HEK293 (cell line): ENCODE results near the gene GPR3.

Source experiments
- CTCF ChIA-PET: fragments of 350-600 bp; formaldehyde crosslinking; extraction: SDS; loops from one replicate; lab custom pipeline; 2021; ENCODE audit warnings: antibody characterized with exemption; lab: Yijun Ruan, JAX
- POLR2A ChIA-PET: fragments of 300-600 bp; formaldehyde crosslinking; extraction: SDS; loops from one replicate; lab custom pipeline; 2020; ENCODE audit warnings: antibody characterized with exemption, inconsistent platforms; lab: Yijun Ruan, JAX
- H3K27ac ChIP-seq: fragments of 200-500 bp; sonication (Bioruptor generic); 2 replicates; pipeline ENCODE4 v1.5.1; 2014; ENCODE audit warnings: low read depth, low read length, control low read depth, inconsistent platforms; ENCODE audit errors: extremely low read depth
- H3K36me3 ChIP-seq, 2 experiments: fragments of 200-500 bp in 1 of 2; sonication (Bioruptor generic) in 1 of 2; 1 replicate in 1 of 2; 2 replicates in 1 of 2; pipeline ENCODE4 v1.5.1; 2014 to 2017; ENCODE audit warnings: inconsistent platforms in 2 of 2, low read length in 2 of 2; ENCODE audit not compliant: control insufficient read depth in 2 of 2, insufficient read depth in 1 of 2
- H3K4me1 ChIP-seq: fragments of 200-500 bp; sonication (Bioruptor generic); 2 replicates; pipeline ENCODE4 v1.5.1; 2014; ENCODE audit warnings: mild to moderate bottlenecking, low read length, inconsistent platforms; ENCODE audit not compliant: control insufficient read depth, insufficient read depth
- H3K4me3 ChIP-seq: 2 replicates; pipeline ENCODE4 v1.5.1; 2011; ENCODE audit warnings: low read depth, mild to moderate bottlenecking, control low read depth, low read length, moderate library complexity
- H3K9me3 ChIP-seq: fragments of 200-500 bp; sonication (Bioruptor generic); 2 replicates; pipeline ENCODE4 v1.5.1; 2014; ENCODE audit warnings: low read depth, low read length, inconsistent platforms; ENCODE audit not compliant: control insufficient read depth, insufficient read depth
- EGR2 ChIP-seq: fragments of 450-650 bp; formaldehyde crosslinking; IDR thresholded peaks from 2 replicates; pipeline ENCODE4 v1.5.1; 2016; ENCODE audit warnings: low read depth, missing biosample characterization, missing genetic modification characterization
- KLF1 ChIP-seq: fragments of 450-650 bp; formaldehyde crosslinking; IDR thresholded peaks from 2 replicates; pipeline ENCODE4 v1.5.1; 2016; ENCODE audit warnings: missing biosample characterization, missing genetic modification characterization
- KLF8 ChIP-seq: fragments of 450-650 bp; formaldehyde crosslinking; IDR thresholded peaks from 2 replicates; pipeline ENCODE4 v1.5.1; 2016; ENCODE audit warnings: missing biosample characterization, missing genetic modification characterization
- KLF9 ChIP-seq: fragments of 450-650 bp; formaldehyde crosslinking; IDR thresholded peaks from 2 replicates; pipeline ENCODE4 v1.5.1; 2016; ENCODE audit warnings: missing biosample characterization, missing genetic modification characterization, low read depth
- PBX3 ChIP-seq: sonication (generic); formaldehyde crosslinking; IDR thresholded peaks from 2 replicates; pipeline ENCODE4 v1.8.1; 2022; ENCODE audit warnings: mild to moderate bottlenecking, moderate library complexity, missing genetic modification reagents
- SP2 ChIP-seq: fragments of 450-650 bp; formaldehyde crosslinking; IDR thresholded peaks from 2 replicates; pipeline ENCODE4 v1.5.1; 2016; ENCODE audit warnings: missing biosample characterization, missing genetic modification characterization
- ZFHX2 ChIP-seq: fragments of 450-650 bp; formaldehyde crosslinking; conservative IDR thresholded peaks from 2 replicates; pipeline ENCODE4 v1.5.1; 2016; ENCODE audit warnings: missing biosample characterization, missing genetic modification characterization
- ZNF121 ChIP-seq: fragments of 450-650 bp; formaldehyde crosslinking; IDR thresholded peaks from 2 replicates; pipeline ENCODE4 v1.5.1; 2016; ENCODE audit warnings: missing biosample characterization, missing genetic modification characterization
- ZNF132 ChIP-seq: fragments of 450-650 bp; formaldehyde crosslinking; IDR thresholded peaks from 2 replicates; pipeline ENCODE4 v1.5.1; 2017; ENCODE audit warnings: missing biosample characterization, missing genetic modification characterization, borderline replicate concordance
- ZNF18 ChIP-seq: fragments of 450-650 bp; formaldehyde crosslinking; IDR thresholded peaks from 2 replicates; pipeline ENCODE4 v1.5.1; 2016; ENCODE audit warnings: missing biosample characterization, missing genetic modification characterization
- ZNF560 ChIP-seq: fragments of 450-650 bp; formaldehyde crosslinking; IDR thresholded peaks from 2 replicates; pipeline ENCODE4 v1.5.1; 2017; ENCODE audit warnings: missing biosample characterization, missing genetic modification characterization, borderline replicate concordance
- ZNF561 ChIP-seq: fragments of 450-650 bp; IDR thresholded peaks from 2 replicates; pipeline ENCODE4 v1.5.1; 2018; ENCODE audit warnings: missing biosample characterization, missing genetic modification characterization, borderline replicate concordance
- ZNF600 ChIP-seq: fragments of 450-650 bp; formaldehyde crosslinking; IDR thresholded peaks from 2 replicates; pipeline ENCODE4 v1.5.1; 2016; ENCODE audit warnings: missing biosample characterization, missing genetic modification characterization
- ZNF639 ChIP-seq: fragments of 450-650 bp; formaldehyde crosslinking; IDR thresholded peaks from 2 replicates; pipeline ENCODE4 v1.5.1; 2016; ENCODE audit warnings: missing biosample characterization, missing genetic modification characterization
- ZNF677 ChIP-seq: fragments of 450-650 bp; IDR thresholded peaks from 2 replicates; pipeline ENCODE4 v1.5.0; 2018; ENCODE audit warnings: missing biosample characterization, mild to moderate bottlenecking, missing genetic modification characterization, moderate library complexity
- ZSCAN16 ChIP-seq: fragments of 450-650 bp; formaldehyde crosslinking; IDR thresholded peaks from 2 replicates; pipeline ENCODE4 v1.5.1; 2016; ENCODE audit warnings: missing biosample characterization, missing genetic modification characterization
- ZSCAN5A ChIP-seq: fragments of 450-650 bp; formaldehyde crosslinking; IDR thresholded peaks from 2 replicates; pipeline ENCODE4 v1.5.1; 2016; ENCODE audit warnings: missing biosample characterization, missing genetic modification characterization

Gene GPR3

GRCh38 chr1:27358928-27359313, 33.5 kb upstream of the GPR3 start (continued):
- TF ChIP-seq ZNF600, result peak; percentile 98
- no peak for TF ChIP-seq ZNF677
- no peak for TF ChIP-seq ZNF18
- TF ChIP-seq, all 188 proteins: peak for 3

- no peak overlapping the region for H3K4me3 ChIP-seq
- peaks cover 0 to 61% of the 10 kb centered on the region in 2 experiments; a peak in 1 of 3 replicates for H3K36me3 ChIP-seq
- no peak overlapping the region for H3K27ac ChIP-seq
- TF ChIP-seq KLF1 (tag by site-specific recombination) (0 out of 2 replicates have a peak, but pooled peaks have one; percentile 30), EGR2 (tag by site-specific recombination) (peak; percentile 60), PBX3 (CRISPR knock-in tag) (no peak), ZFHX2 (tag by site-specific recombination) (peak; percentile 43), ZNF561 (no peak), ZNF560 (tag by site-specific recombination) (no peak), ZSCAN16 (no peak)
- POLR2A ChIA-PET, result no interaction called here
- H3K9me3 ChIP-seq, result no peaks in the 10 kb centered on the region
- no peaks in the 10 kb centered on the region for H3K4me1 ChIP-seq
- CTCF ChIA-PET, result interaction anchor here (0.6 to 1.6 kb wide), 2 partner anchors 35 to 61 kb away, joined by 3 to 4 read pairs; no protein-coding TSS in a partner anchor
Observed at GRCh38 chr1:27359822-27360158, 32.6 kb upstream of the GPR3 start.

GRCh38 chr1:27360159-27361043, 32.0 kb upstream of the GPR3 start:
- Histone ChIP-seq H3K4me3 (no peak overlapping the region), H3K4me1 (no peaks in the 10 kb centered on the region), H3K27ac (no peak overlapping the region), H3K36me3 (peaks cover 0 to 57% of the 10 kb centered on the region in 2 experiments; a peak in 1 of 3 replicates), H3K9me3 (no peaks in the 10 kb centered on the region)
- ChIA-PET CTCF (interaction anchor here (0.6 to 1.6 kb wide), 3 partner anchors 32 to 62 kb away, joined by 3 to 4 read pairs (median 3); no protein-coding TSS in a partner anchor), POLR2A (no interaction called here)
- TF ChIP-seq ZNF132 (tag by site-specific recombination), result no peak
- TF ChIP-seq SP2, result 0 out of 2 replicates have a peak, but pooled peaks have one; percentile 11
- TF ChIP-seq KLF9 (tag by site-specific recombination), result 0 out of 2 replicates have a peak, but pooled peaks have one; percentile 19
- peak; percentile 50; the same call in 1 of the 2 replicates for TF ChIP-seq EGR2 (tag by site-specific recombination)
- TF ChIP-seq ZNF121 (tag by site-specific recombination), result no peak
- no peak for TF ChIP-seq ZNF639 (tag by site-specific recombination)
- TF ChIP-seq ZSCAN5A (tag by site-specific recombination), result no peak
- TF ChIP-seq ZFHX2 (tag by site-specific recombination), result peak; percentile 59
- TF ChIP-seq KLF8 (tag by site-specific recombination), result peak; percentile 42; the same call in 1 of the 2 replicates
